ENCODE results near the gene RPL41.
"Not testable (repeated sequence)": the region's sequence is repeated elsewhere in the genome, so short reads cannot be mapped to it uniquely, and the experiment has no call there.

RPL41 gene

DNA sequence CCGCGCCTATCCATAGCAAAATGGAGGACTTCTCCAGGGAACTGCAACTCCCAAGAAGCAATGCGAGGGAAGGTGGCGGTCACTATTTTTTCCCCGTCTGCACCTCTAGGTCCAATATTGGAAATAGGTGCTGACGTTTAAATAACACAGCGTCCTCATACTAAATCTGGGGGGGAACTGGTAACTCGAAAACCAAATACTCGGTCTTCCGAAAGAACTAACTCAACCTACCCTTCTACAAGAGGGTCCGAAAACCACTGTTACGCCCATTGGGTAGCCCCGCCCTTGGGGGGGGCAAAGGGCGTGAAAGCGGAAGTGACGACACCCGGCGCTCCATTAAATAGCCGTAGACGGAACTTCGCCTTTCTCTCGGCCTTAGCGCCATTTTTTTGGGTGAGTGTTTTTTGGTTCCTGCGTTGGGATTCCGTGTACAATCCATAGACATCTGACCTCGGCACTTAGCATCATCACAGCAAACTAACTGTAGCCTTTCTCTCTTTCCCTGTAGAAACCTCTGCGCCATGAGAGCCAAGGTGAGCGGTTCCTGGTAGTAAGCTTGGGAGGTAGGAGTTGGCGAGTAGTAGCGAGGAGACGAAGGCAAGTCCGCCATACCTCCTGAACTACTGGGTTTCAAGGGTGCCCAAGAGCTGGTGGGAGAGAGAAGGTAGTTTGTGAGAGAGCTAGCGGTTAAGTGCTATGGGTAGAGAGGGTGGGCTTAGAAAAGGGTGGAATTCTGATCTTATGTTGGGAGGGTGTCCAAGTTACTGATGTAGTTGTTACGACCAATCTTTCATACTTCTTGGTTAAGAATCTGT, at the start of gene RPL41:
Gene RPL41, plus strand, starts transcription at position 367 of the 815 bp plus-strand sequence.
- H3K4me3 ChIP-seq (ENCODE audit: low read length), result peak within 1 kb of the TSS; percentile 87
- no peaks in the 10 kb centered on the region for H3K27me3 ChIP-seq (ENCODE audit: control insufficient read depth, insufficient read depth, low read length)

DNA sequence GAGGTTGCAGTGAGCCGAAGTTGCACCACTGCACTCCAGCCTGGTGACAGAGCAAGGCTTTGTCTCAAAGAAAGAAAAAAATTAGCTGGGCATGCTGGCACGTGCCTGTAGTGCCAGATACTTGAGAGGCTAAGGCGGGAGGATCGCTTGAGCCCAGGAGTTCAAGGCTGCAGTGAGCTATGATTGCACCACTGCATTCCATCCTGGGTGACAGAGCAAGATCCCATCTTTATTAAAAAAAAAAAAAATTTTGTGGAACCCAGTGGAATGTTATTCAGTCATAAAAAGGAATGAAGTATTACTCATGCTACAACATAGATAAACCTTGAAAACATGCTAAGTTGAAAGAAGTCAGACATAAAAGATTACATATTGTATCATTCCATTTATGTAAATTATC, 44.8 kb upstream of the RPL41 start:
- no peaks in the 10 kb centered on the region for H3K36me3 ChIP-seq (ENCODE audit: control insufficient read depth, insufficient read depth, low read length)
- H3K4me1 ChIP-seq (ENCODE audit: control insufficient read depth, insufficient read depth, low read length), result no peaks in the 10 kb centered on the region
- H3K27ac ChIP-seq (ENCODE audit: low read depth, low read length), result no peak overlapping the region
- no peak overlapping the region for H3K4me3 ChIP-seq (ENCODE audit: low read length)
- no peaks in the 10 kb centered on the region for H3K27me3 ChIP-seq (ENCODE audit: control insufficient read depth, insufficient read depth, low read length)
- H3K9ac ChIP-seq (ENCODE audit: low read length), result no peak overlapping the region

More for the DNA sequence above, at the start of gene RPL41:
- H3K27ac ChIP-seq (ENCODE audit: low read depth, low read length), result peak within 1 kb of the TSS; percentile 95
- H3K9ac ChIP-seq (ENCODE audit: low read length), result peak within 1 kb of the TSS; percentile 96
- peaks cover 17% of the 10 kb centered on the region for H3K4me1 ChIP-seq (ENCODE audit: control insufficient read depth, insufficient read depth, low read length)
- peaks cover 17% of the 10 kb centered on the region for H3K36me3 ChIP-seq (ENCODE audit: control insufficient read depth, insufficient read depth, low read length)

DNA sequence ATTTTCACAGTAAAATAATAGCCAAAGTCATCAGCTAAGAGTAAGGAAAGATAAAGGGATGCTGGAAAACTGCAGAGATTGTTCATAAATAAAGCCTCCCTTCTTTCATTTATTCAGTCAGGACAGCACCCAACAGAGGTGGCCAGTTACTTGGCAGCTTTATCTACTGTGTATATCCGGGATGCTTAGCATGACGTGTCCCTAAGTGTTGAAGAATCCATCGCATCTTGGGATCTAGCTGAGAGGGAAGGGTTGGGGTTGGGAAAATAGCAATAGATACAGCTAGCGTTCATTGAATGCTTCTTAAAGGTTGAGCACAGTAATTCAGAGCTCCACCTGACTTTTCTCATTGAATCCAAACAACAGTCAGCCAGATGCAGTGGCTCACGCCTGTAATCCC, 42.0 kb upstream of the RPL41 start:
- H3K27ac ChIP-seq (ENCODE audit: low read depth, low read length), result no peak overlapping the region
- no peaks in the 10 kb centered on the region for H3K4me1 ChIP-seq (ENCODE audit: control insufficient read depth, insufficient read depth, low read length)
- no peaks in the 10 kb centered on the region for H3K36me3 ChIP-seq (ENCODE audit: control insufficient read depth, insufficient read depth, low read length)

DNA sequence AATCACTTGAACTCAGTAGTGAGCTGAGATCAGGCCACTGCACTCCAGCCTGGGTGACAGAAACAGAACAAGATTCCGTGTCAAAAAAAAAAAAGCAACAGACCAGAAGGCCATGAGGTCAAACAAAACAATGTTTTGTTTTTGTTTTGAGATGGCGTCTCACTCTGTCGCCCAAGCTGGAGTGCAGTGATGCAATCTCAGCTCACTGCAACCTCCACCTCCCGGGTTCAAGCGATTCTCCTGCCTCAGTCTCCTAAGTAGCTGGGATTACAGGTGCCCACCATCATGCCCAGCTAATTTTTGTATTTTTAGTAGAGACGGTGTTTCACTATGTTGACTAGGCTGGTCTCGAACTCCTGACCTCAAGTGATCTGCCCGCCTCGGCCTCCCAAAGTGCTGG, 38.5 kb upstream of the RPL41 start:
- H3K4me3 ChIP-seq (ENCODE audit: low read length); H3K36me3 ChIP-seq (ENCODE audit: control insufficient read depth, insufficient read depth, low read length); H3K4me1 ChIP-seq (ENCODE audit: control insufficient read depth, insufficient read depth, low read length); H3K9ac ChIP-seq (ENCODE audit: low read length); H3K27ac ChIP-seq (ENCODE audit: low read depth, low read length); H3K27me3 ChIP-seq (ENCODE audit: control insufficient read depth, insufficient read depth, low read length): not testable (repeated sequence)

More for the DNA sequence above, 42.0 kb upstream of the RPL41 start:
- H3K9ac ChIP-seq (ENCODE audit: low read length), result no peak overlapping the region
- H3K4me3 ChIP-seq (ENCODE audit: low read length), result no peak overlapping the region
- no peaks in the 10 kb centered on the region for H3K27me3 ChIP-seq (ENCODE audit: control insufficient read depth, insufficient read depth, low read length)

DNA sequence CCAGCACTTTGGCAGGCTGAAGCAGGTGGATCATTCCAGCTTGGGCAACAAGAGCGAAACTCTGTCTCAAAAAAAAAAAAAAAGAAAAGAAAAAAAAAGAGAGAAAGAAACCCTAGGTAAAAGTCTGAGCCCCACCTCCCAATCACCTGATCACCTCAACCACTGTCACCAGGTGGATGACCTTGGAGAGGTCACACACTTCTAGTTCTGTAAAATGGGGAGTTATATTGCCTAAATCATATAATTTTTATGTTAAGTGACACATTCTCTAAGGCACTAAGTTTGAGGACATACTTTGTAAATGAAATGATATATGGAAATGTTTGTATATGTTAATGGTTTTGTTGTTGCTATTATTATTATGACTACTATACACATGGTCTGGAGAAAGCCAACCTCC, 38.0 kb upstream of the RPL41 start:
- H3K4me1 ChIP-seq (ENCODE audit: control insufficient read depth, insufficient read depth, low read length), result no peaks in the 10 kb centered on the region
- H3K9ac ChIP-seq (ENCODE audit: low read length), result no peak overlapping the region
- H3K27ac ChIP-seq (ENCODE audit: low read depth, low read length), result no peak overlapping the region
- H3K36me3 ChIP-seq (ENCODE audit: control insufficient read depth, insufficient read depth, low read length), result no peaks in the 10 kb centered on the region
- no peaks in the 10 kb centered on the region for H3K27me3 ChIP-seq (ENCODE audit: control insufficient read depth, insufficient read depth, low read length)
- H3K4me3 ChIP-seq (ENCODE audit: low read length), result no peak overlapping the region

DNA sequence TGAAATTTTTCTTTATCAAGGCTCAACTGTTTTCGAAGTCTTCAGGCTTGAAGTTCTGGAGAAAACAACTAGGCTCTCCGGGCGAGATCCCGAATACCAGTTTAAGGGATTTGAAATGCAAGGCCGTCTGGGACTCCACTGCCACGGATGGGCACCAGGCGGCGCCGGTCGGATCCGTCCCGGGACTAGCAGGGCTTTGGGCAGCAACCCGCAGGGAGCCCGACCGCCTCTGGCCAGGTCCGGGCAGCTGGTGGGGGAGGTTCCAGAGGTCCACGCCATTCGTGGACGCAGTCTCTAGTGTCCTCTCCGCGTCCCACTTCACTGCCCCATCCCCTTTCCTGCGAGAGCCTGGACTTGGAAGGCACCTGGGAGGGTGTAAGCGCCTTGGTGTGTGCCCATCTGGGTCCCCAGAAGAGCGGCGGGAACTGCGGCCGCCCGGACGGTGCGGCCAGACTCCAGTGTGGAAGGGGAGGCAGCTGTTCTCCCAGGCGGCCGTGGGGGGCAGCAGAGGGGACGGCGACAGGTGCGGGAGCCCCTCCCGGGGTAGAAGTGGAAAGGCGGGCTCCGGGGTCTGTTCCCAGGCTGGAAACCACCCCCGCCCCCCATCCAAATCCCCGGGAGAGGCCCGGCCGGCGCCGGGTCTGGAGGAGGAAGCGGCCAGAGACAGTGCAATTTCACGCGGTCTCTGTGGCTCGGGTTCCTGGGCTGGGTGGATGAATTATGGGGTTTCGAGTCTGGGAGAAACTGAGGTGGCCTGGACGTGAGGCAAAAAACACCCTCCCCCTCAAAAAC, 37.3 kb upstream of the RPL41 start:
- peak overlapping the region; percentile 72 for H3K4me3 ChIP-seq (ENCODE audit: low read length)
- peak overlapping the region; percentile 35 for H3K9ac ChIP-seq (ENCODE audit: low read length)
- H3K4me1 ChIP-seq (ENCODE audit: control insufficient read depth, insufficient read depth, low read length), result no peaks in the 10 kb centered on the region
- H3K36me3 ChIP-seq (ENCODE audit: control insufficient read depth, insufficient read depth, low read length), result peaks cover 2% of the 10 kb centered on the region
- no peaks in the 10 kb centered on the region for H3K27me3 ChIP-seq (ENCODE audit: control insufficient read depth, insufficient read depth, low read length)
- H3K27ac ChIP-seq (ENCODE audit: low read depth, low read length), result no peak overlapping the region

DNA sequence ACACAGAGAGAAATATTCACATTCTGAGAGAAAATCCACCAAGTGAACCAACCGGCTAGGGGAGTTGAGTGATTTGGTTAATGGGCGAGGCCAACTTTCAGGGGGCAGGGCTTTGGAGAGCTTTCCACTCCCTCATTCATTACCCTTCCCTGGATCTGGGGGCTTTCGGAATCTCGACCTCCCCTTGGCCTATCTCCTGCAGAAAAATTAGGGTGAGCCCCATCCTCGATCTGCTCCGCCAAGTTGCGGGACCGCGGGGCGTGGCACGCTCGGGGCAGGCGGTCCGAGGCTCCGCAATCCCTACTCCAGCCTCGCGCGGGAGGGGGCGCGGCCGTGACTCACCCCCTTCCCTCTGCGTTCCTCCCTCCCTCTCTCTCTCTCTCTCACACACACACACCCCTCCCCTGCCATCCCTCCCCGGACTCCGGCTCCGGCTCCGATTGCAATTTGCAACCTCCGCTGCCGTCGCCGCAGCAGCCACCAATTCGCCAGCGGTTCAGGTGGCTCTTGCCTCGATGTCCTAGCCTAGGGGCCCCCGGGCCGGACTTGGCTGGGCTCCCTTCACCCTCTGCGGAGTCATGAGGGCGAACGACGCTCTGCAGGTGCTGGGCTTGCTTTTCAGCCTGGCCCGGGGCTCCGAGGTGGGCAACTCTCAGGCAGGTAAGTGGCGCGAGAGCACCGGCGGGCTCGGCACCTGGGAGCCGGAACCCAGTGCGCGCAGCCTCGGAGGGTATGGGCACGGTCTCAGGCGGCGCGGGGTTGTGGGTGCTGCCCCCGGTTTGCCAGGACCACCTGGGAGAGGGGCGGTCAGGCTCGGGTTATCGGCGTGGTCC, 36.5 kb upstream of the RPL41 start, which contains the start of gene ERBB3:
Gene ERBB3, plus strand, starts transcription at position 443 of the 833 bp plus-strand sequence. Its CDS starts 136 bp downstream, at position 579.
- peak within 1 kb of the TSS; percentile 75 for H3K9ac ChIP-seq (ENCODE audit: low read length)
- H3K27ac ChIP-seq (ENCODE audit: low read depth, low read length), result peak within 1 kb of the TSS; percentile 61
- H3K27me3 ChIP-seq (ENCODE audit: control insufficient read depth, insufficient read depth, low read length), result no peaks in the 10 kb centered on the region
- peak within 1 kb of the TSS; percentile 72 for H3K4me3 ChIP-seq (ENCODE audit: low read length)
- H3K4me1 ChIP-seq (ENCODE audit: control insufficient read depth, insufficient read depth, low read length), result no peaks in the 10 kb centered on the region
- H3K36me3 ChIP-seq (ENCODE audit: control insufficient read depth, insufficient read depth, low read length), result peaks cover 2% of the 10 kb centered on the region

DNA sequence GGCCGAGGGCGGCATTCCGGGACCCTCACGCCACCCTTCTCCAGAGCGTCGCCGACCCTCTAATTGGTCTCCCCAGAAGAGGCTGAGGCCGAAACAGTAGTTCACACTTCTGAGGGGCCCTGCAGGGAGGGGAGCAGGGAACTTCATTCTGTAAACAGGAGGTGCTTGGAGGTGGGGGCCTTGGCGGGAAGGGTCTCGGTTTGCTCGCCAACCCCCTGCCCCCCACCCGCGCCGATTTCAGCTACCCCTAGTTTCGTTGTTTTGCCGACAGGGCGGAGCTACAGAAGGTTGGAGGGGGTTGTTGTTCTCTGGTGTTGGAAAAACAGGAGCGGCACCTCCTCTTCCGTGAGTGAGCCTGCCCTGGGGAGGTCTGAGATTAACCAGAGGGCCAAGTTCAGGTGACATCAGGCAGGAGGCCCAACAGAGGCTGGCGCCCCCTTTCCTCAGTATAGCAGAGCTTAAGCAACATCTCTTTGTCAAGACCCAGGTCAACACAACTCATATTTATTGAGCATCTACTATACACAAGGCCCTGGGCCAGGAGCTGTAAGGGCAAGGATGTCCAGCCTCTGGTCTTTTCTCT, 35.8 kb upstream of the RPL41 start:
- peak overlapping the region; percentile 72 for H3K4me3 ChIP-seq (ENCODE audit: low read length)
- H3K27ac ChIP-seq (ENCODE audit: low read depth, low read length), result peak overlapping the region; percentile 61
- H3K4me1 ChIP-seq (ENCODE audit: control insufficient read depth, insufficient read depth, low read length), result no peaks in the 10 kb centered on the region
- no peaks in the 10 kb centered on the region for H3K27me3 ChIP-seq (ENCODE audit: control insufficient read depth, insufficient read depth, low read length)
- H3K9ac ChIP-seq (ENCODE audit: low read length), result peak overlapping the region; percentile 75
- peaks cover 2% of the 10 kb centered on the region for H3K36me3 ChIP-seq (ENCODE audit: control insufficient read depth, insufficient read depth, low read length)

DNA sequence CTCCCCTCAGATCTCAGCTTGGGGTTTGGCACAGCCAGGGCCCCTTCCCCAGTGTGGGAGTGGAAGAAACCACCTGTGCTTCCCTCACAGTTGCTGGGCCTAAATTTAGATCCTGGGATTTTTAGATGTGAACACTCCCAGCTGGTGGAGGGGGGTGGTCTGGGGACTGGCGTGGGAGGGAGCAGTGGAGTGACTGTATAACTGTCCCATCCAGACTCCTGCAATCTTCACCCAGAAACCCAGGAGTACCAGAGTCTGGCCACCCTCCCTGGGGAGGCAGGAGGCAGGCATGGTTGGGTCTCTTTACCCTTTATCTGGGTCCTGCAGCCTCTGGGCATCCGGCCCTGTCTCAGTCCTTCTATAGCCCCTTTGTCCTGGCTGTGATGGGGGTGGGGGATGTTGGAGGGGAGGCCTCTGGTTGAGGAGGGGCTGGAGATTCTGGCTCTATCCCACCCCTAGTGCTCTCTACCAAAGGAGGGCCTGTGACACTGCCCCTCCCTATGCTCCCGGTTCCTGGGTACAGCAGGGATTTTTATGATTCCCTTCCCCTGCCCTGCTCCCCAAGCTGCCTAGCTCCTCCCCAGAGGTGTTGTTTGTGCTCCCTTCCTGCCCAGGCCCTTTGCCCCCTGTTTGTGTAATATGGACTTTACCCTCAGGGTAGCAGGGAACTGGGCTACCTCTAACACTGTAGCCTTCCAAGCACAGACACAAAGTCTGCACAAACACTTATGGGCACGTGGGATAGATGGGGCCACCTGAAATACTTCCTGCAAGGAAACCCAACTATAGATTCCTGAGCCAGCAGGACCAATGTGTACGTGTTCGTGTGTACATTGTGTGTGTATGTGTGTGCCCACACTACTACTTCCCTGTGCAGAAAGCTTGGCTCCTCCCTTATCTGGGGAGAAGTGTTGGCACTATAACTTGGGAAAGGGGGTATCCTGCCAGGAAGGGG, 34.8 kb upstream of the RPL41 start:
- Histone ChIP-seq H3K36me3 (ENCODE audit: control insufficient read depth, insufficient read depth, low read length) (peaks cover 2% of the 10 kb centered on the region), H3K27me3 (ENCODE audit: control insufficient read depth, insufficient read depth, low read length) (no peaks in the 10 kb centered on the region), H3K4me1 (ENCODE audit: control insufficient read depth, insufficient read depth, low read length) (no peaks in the 10 kb centered on the region), H3K4me3 (ENCODE audit: low read length) (peak overlapping the region; percentile 72), H3K9ac (ENCODE audit: low read length) (peak overlapping the region; percentile 75), H3K27ac (ENCODE audit: low read depth, low read length) (no peak overlapping the region)

DNA sequence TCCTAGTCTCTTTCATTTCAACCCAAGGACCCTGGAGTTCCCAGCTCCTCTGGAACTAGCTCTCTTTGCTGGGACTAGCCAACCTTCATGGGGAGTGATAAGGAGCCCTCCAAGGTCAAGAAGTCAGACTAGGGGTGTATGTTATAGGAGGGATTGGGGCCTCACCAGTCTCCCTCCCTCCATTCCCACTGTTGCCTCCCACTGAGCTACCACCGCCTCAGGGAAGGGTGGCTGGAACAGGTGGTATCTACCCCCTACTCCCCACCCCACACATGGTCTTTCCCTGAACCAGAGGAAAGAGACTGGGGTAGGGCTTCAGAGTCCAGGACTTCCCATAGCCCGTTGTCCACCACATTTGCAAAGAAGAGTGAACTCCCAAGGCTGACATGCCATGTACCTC, 34.1 kb upstream of the RPL41 start:
- Histone ChIP-seq H3K4me1 (ENCODE audit: control insufficient read depth, insufficient read depth, low read length) (no peaks in the 10 kb centered on the region), H3K9ac (ENCODE audit: low read length) (no peak overlapping the region), H3K36me3 (ENCODE audit: control insufficient read depth, insufficient read depth, low read length) (peaks cover 2% of the 10 kb centered on the region), H3K27ac (ENCODE audit: low read depth, low read length) (no peak overlapping the region), H3K27me3 (ENCODE audit: control insufficient read depth, insufficient read depth, low read length) (no peaks in the 10 kb centered on the region), H3K4me3 (ENCODE audit: low read length) (peak overlapping the region; percentile 72)

DNA sequence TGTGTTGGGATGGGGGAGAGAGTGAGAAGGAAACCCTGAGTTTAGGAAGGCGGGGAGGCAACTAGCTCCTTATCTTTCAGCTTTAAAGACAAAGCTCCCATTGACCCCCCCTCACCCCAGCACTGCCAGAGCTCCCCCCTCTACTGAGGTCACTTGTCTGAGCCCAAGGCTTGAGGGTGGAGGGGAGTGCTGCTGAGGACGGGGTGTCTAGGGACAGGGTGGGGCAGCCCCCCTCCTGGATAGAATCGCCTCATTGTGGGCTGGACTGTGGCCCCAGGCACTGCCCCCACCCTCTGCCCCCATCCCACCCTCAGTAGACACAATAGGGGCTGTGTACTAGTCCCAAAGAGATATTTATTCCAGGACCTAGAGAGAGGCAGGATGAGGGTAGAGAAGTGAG, 33.5 kb upstream of the RPL41 start:
- Histone ChIP-seq H3K4me3 (ENCODE audit: low read length) (peak overlapping the region; percentile 72), H3K4me1 (ENCODE audit: control insufficient read depth, insufficient read depth, low read length) (no peaks in the 10 kb centered on the region), H3K27me3 (ENCODE audit: control insufficient read depth, insufficient read depth, low read length) (no peaks in the 10 kb centered on the region), H3K27ac (ENCODE audit: low read depth, low read length) (no peak overlapping the region), H3K36me3 (ENCODE audit: control insufficient read depth, insufficient read depth, low read length) (peaks cover 2% of the 10 kb centered on the region), H3K9ac (ENCODE audit: low read length) (no peak overlapping the region)
